HUES64 (cell line): ENCODE results near the gene PPP1R15B.

Experiments used
- H3K27ac ChIP-seq: 2 replicates; pipeline ENCODE4 v1.7.0; 2013; ENCODE audit warnings: low read depth, low read length, inconsistent platforms
- H3K27me3 ChIP-seq: 2 replicates; pipeline ENCODE4 v1.6.1; 2013; ENCODE audit warnings: mild to moderate bottlenecking, low read length; ENCODE audit not compliant: insufficient read depth
- H3K36me3 ChIP-seq: 2 replicates; pipeline ENCODE4 v1.6.1; 2013; ENCODE audit warnings: mild to moderate bottlenecking, low read length; ENCODE audit not compliant: insufficient read depth
- H3K4me1 ChIP-seq: 2 replicates; pipeline ENCODE4 v1.6.1; 2013; ENCODE audit warnings: mild to moderate bottlenecking, low read length, moderate library complexity; ENCODE audit not compliant: insufficient read depth
- H3K4me3 ChIP-seq: 2 replicates; pipeline ENCODE4 v1.5.1; 2013; ENCODE audit warnings: mild to moderate bottlenecking, low read length, moderate library complexity
- H3K9ac ChIP-seq: 2 replicates; pipeline ENCODE4 v1.6.1; 2013; ENCODE audit warnings: mild to moderate bottlenecking, low read depth, low read length
- H3K9me3 ChIP-seq: 2 replicates; pipeline ENCODE4 v1.6.1; 2013; ENCODE audit warnings: low read depth, low read length; ENCODE audit not compliant: insufficient read depth
- WGBS: fragments of 150-250, 120-280 bp; methylation state at CpG from one replicate; pipeline ENCODE4 v1.1.7; 2013; ENCODE audit warnings: missing lambda C conversion rate; 5-methylcytosine and 5-hydroxymethylcytosine counted together

PPP1R15B gene

DNA sequence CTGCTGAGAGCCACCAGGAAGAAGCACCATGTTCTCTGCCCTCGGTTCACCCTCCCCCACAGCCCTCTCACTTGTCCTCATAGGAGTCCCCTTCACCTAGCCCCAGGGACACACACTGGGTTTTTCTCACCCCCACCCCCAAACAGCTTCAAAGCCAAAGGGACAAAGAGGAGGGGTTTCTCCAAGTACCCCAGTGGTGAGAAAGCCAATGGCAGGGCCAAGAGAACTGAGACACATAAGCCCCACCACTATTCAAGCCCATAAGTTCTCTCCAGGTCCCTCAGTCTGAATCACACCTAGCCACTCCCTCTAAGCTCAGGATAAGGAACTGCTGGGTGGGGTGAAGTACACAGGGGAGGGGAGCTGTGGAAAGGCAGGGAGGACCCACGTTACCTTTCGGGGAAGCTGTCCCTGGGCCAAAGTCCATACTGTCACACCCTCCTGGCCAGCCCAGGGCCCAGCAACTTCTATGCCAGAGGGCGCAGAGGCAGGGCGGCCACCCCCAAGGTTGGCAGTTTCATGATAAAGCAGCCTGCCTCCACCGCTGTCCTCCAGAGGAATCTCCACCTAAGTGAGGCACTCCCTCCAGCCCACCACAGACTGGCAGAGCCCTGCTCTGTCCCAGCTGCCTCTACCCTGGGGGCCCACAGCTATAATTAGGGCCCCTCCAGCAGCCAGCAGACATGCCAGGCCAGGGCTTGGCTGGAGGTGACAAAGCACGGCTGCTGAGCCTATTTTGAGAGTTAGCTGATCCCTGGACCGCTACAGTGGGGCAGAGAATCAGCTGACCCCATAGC is 39.0 kb upstream of the PPP1R15B start:
- WGBS, result 70% methylated on average over 8 of the region's 8 CpGs
- no peak overlapping the region for H3K27ac ChIP-seq
- H3K9ac ChIP-seq, result no peak overlapping the region
- peaks cover 14% of the 10 kb centered on the region; the same call in 1 of the 2 replicates for H3K36me3 ChIP-seq
- peaks cover 35% of the 10 kb centered on the region for H3K4me1 ChIP-seq
- H3K4me3 ChIP-seq, result no peak overlapping the region
- no peaks in the 10 kb centered on the region for H3K27me3 ChIP-seq
- H3K9me3 ChIP-seq, result no peaks in the 10 kb centered on the region

GRCh38 chr1:204449678-204450280 is 38.2 kb upstream of the PPP1R15B start:
- H3K9me3 ChIP-seq, result no peaks in the 10 kb centered on the region
- peaks cover 20% of the 10 kb centered on the region for H3K36me3 ChIP-seq
- no peak overlapping the region for H3K4me3 ChIP-seq
- no peaks in the 10 kb centered on the region for H3K27me3 ChIP-seq
- H3K9ac ChIP-seq, result no peak overlapping the region
- WGBS, result 77% methylated on average over 8 of the region's 8 CpGs
- no peak overlapping the region for H3K27ac ChIP-seq
- H3K4me1 ChIP-seq, result peaks cover 28% of the 10 kb centered on the region

DNA sequence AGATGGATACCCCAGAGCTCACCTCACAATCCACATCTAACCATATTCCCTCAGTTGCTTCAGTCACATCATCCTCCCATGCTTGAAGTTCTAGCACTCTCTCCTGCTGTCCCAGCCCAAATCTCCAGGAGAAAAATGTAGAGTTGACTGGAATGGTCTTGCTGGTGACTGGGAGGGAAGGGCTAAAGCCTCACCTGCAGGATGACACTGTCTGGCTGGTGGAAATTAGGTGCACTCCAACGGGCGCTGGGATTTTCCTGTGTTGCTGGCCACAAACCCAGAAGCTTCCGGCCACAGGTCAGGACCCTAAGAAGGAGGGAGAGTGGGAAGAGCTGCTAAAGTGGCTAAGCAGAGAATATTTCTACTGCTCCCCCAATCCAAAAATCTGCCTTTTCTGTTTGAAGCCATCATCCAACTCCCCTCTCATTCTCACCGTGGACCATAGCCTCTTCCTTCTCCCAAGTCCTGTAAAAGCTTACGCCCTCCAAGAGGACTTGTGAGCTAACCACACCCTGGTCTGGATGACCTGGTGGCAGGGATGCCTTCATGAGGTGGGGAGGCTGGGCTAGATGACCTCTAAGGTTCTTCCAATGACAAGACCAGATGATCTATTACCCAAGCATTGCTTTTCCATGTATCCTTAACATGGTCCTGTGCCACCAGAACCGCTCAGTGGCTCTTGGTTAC is 37.5 kb upstream of the PPP1R15B start:
- 94% methylated on average over 6 of the region's 6 CpGs for WGBS
- Histone ChIP-seq H3K36me3 (peaks cover 26% of the 10 kb centered on the region), H3K9me3 (no peaks in the 10 kb centered on the region), H3K27ac (no peak overlapping the region), H3K27me3 (no peaks in the 10 kb centered on the region), H3K4me3 (no peak overlapping the region), H3K4me1 (peaks cover 23% of the 10 kb centered on the region; the same call in 1 of the 2 replicates), H3K9ac (no peak overlapping the region)

GRCh38 chr1:204448344-204448964 is 36.8 kb upstream of the PPP1R15B start:
- no peak overlapping the region for H3K27ac ChIP-seq
- peaks cover 22% of the 10 kb centered on the region; the same call in 1 of the 2 replicates for H3K4me1 ChIP-seq
- no peaks in the 10 kb centered on the region for H3K27me3 ChIP-seq
- H3K9ac ChIP-seq, result no peak overlapping the region
- peaks cover 33% of the 10 kb centered on the region for H3K36me3 ChIP-seq
- WGBS, result 90% methylated on average over 7 of the region's 7 CpGs
- H3K4me3 ChIP-seq, result no peak overlapping the region
- H3K9me3 ChIP-seq, result no peaks in the 10 kb centered on the region

GRCh38 chr1:204447736-204448135 is 36.1 kb upstream of the PPP1R15B start:
- peaks cover 40% of the 10 kb centered on the region for H3K36me3 ChIP-seq
- no peak overlapping the region for H3K9ac ChIP-seq
- H3K9me3 ChIP-seq, result no peaks in the 10 kb centered on the region
- no peak overlapping the region for H3K4me3 ChIP-seq
- WGBS, result 87% methylated on average over 4 of the region's 4 CpGs
- peaks cover 15% of the 10 kb centered on the region; the same call in 1 of the 2 replicates for H3K4me1 ChIP-seq
- H3K27ac ChIP-seq, result no peak overlapping the region
- no peaks in the 10 kb centered on the region for H3K27me3 ChIP-seq

- Histone ChIP-seq H3K27ac (no peak overlapping the region), H3K36me3 (peaks cover 46% of the 10 kb centered on the region), H3K9me3 (no peaks in the 10 kb centered on the region), H3K4me3 (no peak overlapping the region), H3K27me3 (no peaks in the 10 kb centered on the region), H3K4me1 (peaks cover 13% of the 10 kb centered on the region; the same call in 1 of the 2 replicates), H3K9ac (no peak overlapping the region)
- 88% methylated on average over 6 of the region's 6 CpGs for WGBS
Observed at GRCh38 chr1:204447190-204447589, 35.6 kb upstream of the PPP1R15B start.

- H3K9ac ChIP-seq, result no peak overlapping the region
Observed at GRCh38 chr1:204446413-204447111, 34.9 kb upstream of the PPP1R15B start.

GRCh38 chr1:204445860-204446412 is 34.3 kb upstream of the PPP1R15B start:
- H3K9me3 ChIP-seq, result no peaks in the 10 kb centered on the region
- peaks cover 13% of the 10 kb centered on the region; the same call in 1 of the 2 replicates for H3K4me1 ChIP-seq
- no peak overlapping the region for H3K9ac ChIP-seq
- 71% methylated on average over 11 of the region's 11 CpGs for WGBS
- H3K27me3 ChIP-seq, result no peaks in the 10 kb centered on the region
- H3K36me3 ChIP-seq, result peaks cover 51% of the 10 kb centered on the region
- no peak overlapping the region for H3K27ac ChIP-seq
- no peak overlapping the region for H3K4me3 ChIP-seq

More at GRCh38 chr1:204446413-204447111, 34.9 kb upstream of the PPP1R15B start:
- WGBS, result 51% methylated on average over 10 of the region's 11 CpGs
- no peaks in the 10 kb centered on the region for H3K27me3 ChIP-seq
- no peaks in the 10 kb centered on the region for H3K9me3 ChIP-seq
- H3K4me1 ChIP-seq, result peaks cover 13% of the 10 kb centered on the region; the same call in 1 of the 2 replicates
- no peak overlapping the region for H3K27ac ChIP-seq
- H3K4me3 ChIP-seq, result no peak overlapping the region
- H3K36me3 ChIP-seq, result peaks cover 49% of the 10 kb centered on the region

- Histone ChIP-seq H3K4me1 (peaks cover 4% of the 10 kb centered on the region; the same call in 1 of the 2 replicates), H3K4me3 (no peak overlapping the region), H3K36me3 (peaks cover 65% of the 10 kb centered on the region), H3K27me3 (no peaks in the 10 kb centered on the region), H3K27ac (no peak overlapping the region), H3K9ac (no peak overlapping the region), H3K9me3 (no peaks in the 10 kb centered on the region)
- WGBS, result 95% methylated on average over 10 of the region's 11 CpGs
Observed at GRCh38 chr1:204443871-204444581, 32.4 kb upstream of the PPP1R15B start.

GRCh38 chr1:204443260-204443619 is 31.6 kb upstream of the PPP1R15B start:
- H3K4me3 ChIP-seq, result no peak overlapping the region
- H3K9ac ChIP-seq, result no peak overlapping the region
- H3K27ac ChIP-seq, result no peak overlapping the region
- H3K4me1 ChIP-seq, result peaks cover 4% of the 10 kb centered on the region; the same call in 1 of the 2 replicates
- H3K9me3 ChIP-seq, result no peaks in the 10 kb centered on the region
- H3K27me3 ChIP-seq, result no peaks in the 10 kb centered on the region
- H3K36me3 ChIP-seq, result peaks cover 69% of the 10 kb centered on the region
- 93% methylated on average over 8 of the region's 8 CpGs for WGBS
